Stimulated activated CD4-positive, alpha-beta T cell treated with anti-CD3 and anti-CD28 coated beads, Interleukin-4, amount 100 ng/mL, for 1 hour (primary cell): ENCODE data around the gene SLC25A22.
A peak's percentile ranks its signal among the peaks of the same experiment; 100 is the strongest.

Source experiments
- DNase-seq: peaks from one replicate; pipeline ENCODE4 v3.0.0-alpha.2; 2020

Gene SLC25A22

DNA sequence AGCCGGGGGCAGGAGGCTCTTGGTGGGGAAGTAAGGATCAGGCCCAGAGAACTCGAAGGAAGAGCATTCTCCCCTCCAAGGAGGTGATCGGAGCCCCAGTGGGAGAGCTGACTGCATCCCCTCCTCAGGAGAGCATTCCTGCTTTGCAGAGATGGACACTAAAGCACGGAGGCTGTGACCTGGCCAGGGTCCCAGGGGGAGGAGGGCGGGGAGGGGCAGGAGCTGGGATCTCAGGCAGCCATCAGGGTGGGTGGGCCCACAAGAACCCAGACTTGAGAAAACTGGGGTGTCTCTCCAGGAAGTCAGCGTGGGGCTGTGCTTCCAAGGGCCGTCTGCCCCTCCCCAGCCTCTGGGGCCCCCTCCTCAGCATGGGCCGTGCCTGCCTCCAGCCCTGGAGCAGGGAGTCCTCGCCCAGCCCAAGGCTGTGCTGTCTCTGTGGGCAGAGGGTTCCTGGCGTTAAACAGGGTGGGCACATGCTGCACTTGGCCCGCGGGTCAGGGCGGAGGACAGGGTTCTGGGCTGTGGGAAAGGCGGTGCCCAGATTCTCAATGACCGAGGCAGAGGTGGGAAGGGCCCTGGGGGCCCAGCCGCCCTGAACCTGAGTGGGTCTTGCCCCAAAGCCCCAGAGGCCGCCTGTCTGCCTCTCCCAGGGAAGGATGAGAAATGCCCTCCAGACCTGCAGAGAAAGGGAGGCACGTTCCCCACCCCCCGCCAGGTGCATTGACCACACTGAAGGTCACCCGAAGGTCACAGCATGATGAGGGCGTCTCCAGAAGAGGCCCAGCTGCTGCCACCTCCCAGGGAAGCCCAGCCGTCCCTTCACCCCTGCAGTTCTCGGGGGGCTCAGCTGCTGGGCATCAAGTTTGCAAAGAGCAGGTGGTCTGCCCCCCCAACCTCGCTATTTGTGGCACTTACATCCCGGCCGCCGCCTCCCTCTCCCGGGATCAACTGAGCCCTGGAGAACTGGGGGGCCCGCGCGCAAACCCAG, 8.8 kb downstream of the SLC25A22 start:
- no peak for DNase-seq

DNA sequence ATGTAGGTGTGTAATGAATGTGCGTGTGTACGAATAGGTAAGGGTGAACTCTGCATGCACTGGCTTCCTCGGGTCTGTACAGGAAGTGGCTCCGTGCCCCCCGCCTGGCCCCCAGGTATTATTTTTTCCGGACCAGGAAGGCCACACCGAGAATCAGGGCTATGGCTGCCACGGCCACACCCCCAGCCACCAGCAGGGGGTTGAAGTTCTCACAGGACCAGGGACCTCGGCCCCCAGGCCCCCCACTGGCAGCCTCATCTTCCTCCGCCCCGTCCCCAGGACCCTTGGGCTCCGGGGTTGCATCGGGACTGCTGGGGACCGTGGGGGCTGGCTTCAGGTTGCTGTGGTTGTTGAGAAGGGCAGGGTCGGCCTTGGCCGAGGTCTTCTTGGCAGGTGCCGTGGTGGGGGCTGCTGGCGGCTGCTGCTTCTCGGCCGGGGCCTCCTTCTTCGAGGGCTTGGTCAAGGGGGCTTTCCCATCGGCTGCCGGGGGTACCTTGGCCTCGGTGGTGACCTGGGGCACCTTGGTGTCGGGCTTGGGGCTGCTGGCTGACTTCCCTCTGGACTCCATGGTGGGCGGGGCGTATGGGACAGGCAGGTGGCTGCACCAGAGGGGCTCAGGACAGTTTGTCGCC, 10.0 kb downstream of the SLC25A22 start:
- no peak for DNase-seq

DNA sequence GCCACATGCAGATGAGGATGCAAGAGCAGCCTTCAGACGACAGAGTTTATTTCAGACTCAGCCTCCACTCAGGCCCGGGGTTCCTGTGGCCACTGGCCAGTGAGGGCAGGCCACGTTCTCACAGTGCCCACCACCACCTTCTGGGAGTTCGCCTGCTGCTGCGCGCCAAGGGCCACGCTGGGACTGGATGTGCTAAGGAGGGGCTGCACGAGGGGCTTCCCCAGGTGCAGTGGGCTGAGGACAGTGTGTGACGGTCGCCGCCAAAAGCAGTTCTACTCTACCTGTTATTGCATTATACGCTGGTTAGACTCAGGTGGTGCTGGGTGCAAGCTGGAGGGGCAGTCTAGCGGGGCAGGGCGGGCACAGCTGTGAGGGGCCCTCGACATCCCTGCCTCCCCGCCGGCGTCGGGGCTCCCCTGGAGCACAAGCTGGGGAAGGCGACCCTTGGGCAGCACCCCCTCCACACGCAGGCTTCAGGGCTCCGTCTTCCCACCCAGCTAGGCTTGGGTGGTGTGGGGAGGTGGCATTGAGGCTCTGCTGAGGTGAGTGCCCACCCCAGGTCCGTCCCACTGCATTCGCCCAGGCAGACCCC, 10.9 kb downstream of the SLC25A22 start:
- DNase-seq, result no peak

DNA sequence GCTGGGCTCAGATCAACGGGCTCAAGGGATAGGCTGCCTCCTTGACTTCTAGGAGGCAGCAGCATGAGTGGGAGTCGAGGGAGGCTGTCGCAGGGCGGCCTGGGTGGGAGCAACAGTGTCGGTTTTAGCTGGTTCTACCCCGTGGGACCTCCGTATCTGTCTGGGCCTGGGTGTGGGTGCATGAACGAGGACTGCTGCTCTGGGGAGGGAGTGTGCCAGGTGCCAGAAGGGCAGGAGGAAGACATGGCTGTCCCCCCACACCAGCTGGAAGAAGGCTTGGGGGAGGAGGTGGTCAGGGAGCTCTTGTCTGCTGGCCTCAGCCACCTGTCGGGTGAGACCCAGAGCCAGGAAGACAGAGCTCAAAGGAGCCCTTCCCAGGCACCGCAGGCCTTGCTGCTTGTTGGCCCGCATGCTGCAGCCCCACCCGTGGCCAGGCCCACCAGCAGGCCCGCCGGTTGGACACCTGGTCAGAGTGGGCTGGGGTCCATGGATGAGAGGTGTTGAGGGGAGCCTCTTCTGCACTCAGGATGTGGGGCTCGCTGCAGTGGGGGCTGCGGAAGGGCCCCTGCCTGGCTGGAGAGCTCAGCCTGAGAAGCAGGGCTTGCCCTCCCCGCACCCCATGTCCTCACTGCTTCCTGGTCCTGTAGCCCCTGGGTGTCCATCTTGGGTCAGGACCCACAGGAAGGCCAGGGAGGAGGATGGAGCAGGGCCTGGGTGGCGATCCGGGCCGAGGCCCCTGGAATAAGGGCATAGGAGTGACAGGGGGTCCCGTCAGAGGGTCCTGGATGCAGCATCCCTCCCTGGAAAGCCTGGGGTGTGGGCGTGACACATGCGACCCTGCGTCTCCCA, 11.6 kb downstream of the SLC25A22 start:
- no peak for DNase-seq

DNA sequence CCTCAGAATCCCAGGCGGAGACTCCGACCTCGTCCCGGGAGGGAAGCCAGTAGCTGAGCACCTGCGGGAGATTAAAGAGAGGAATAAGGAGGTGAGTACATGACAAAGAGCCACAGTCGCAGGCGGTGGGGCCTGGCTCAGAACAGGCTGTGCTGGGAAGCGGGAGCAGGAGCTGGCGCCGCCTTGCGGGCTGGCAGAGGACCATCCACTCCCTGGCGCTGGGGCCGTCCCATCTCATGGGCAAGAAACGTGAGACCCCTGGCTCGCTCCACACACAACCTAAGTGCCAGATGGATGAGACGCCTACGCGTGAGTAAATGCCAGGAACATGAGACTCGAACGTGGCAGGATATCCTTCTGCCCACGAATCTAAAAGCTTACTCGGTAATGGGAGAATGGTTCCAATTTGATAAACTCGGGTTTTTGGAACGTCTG, 14.5 kb downstream of the SLC25A22 start:
- DNase-seq, result no peak

DNA sequence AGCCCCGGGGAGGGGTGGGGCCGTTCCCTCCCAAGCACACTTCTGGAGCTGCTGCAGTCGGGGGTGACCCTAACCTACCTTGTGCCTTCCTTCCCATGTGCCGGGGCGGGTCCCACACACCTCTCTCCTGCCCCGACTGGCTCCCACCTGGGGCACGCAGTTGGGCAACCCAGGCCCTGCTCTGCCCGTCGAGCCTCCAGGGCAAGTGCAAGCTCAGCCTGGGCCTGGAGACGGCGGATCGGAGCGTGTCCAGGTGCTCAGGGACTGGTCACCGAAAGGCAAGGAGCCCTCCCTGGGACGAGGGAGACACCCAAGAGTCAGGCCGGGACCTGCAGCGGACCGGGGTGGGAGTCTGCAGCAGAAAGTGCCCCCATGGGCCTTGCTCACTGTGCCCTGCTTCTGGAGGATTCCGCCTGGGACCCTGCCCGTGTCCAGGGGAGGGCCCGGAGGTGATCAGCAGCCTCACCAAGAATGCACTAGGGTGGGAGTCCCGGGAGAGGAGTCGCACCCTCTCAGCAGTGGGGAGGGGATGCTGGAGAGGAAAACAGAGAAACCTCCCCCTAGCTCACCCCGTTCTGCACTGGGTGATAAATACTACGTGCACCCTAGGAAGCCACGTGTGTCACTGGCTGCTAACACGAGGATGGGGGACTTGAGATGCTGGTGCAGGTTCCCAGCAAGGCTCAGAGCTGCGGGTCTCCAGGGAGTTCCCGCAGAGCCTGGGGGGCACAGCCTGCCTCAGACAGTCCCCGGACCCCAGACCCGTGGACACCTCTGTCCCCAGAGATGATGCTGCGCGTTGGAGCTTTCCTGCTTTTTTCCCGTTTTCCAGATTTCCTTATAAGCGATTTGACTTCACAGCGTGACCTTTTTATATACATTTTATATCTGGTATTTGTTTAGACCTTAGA, 15.6 kb downstream of the SLC25A22 start:
- DNase-seq, result no peak

DNA sequence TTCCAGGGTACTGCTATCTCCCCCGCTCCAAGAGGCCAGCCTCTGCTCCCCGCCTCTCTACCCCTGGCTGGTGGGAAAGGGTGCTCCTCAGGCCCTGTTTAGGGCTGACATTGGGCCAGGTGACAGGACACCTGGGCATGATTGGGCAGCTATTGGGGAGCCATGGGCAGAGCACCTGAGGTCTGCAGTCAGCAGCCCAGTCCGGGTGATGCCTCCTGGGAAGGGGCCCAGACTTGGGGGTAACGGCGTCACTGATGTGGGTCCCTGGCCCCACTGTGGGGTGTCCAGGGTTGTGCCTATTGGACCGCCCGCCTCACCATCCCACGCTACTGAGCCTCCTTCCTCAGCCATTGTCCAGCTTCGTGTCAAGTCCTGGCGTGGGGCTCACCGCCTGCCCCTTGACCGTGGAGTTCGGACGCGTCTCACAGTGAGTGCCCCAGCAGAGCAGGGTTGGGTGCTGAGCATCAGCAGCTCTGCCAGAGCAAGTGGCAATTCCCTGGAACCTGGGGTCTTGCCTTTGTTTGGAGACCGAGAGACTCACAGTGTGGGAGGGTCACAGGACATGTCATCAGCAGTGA, 18.0 kb downstream of the SLC25A22 start:
- DNase-seq, result no peak

DNA sequence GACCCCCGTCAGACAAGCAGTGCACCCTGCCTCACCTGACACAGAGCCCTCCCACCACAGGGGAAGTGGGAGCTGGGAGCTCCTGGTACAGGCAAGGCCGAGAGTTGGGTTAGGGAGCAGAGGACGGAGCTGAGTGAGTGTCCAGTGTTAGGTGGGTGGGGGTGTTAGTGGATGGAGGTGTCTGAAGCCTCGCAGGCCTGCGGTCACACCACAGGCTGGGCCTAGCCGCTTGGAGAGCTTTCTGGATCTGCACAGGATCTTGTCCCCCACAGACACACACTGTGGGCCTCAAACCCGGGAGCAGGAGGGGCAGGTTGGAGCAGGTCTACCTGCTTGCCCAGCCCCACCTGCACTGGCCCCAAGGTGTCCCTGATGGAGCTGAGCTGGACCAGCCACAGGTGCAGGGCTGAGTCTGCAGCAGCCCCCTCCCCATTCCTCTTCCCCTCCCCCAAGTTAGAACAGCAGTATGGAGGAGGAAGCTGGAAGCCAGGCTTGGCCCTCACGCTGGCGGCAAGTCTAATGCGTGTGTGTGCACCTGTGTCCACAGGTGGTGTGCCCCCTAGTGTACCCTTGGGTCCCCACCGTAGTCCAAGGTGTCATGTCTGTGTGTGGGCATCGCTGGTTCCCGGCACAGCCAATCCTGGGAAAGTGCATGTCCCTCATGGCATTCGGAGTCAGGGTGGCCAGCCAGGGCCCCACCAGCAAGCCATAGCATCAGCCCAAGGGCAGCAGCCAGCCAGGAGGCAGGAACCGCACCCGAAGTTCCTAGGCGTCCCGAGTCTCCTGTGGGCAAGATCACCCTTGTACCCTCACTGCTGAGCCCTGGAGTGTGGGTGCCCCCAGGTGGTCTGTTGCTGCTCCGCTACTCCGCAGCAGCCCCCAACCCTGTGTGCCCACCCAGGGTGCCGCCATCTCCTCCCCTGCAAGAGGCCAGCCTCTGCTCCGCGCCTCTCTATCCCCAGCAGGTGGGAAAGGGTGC, 18.8 kb downstream of the SLC25A22 start:
- DNase-seq, result no peak

DNA sequence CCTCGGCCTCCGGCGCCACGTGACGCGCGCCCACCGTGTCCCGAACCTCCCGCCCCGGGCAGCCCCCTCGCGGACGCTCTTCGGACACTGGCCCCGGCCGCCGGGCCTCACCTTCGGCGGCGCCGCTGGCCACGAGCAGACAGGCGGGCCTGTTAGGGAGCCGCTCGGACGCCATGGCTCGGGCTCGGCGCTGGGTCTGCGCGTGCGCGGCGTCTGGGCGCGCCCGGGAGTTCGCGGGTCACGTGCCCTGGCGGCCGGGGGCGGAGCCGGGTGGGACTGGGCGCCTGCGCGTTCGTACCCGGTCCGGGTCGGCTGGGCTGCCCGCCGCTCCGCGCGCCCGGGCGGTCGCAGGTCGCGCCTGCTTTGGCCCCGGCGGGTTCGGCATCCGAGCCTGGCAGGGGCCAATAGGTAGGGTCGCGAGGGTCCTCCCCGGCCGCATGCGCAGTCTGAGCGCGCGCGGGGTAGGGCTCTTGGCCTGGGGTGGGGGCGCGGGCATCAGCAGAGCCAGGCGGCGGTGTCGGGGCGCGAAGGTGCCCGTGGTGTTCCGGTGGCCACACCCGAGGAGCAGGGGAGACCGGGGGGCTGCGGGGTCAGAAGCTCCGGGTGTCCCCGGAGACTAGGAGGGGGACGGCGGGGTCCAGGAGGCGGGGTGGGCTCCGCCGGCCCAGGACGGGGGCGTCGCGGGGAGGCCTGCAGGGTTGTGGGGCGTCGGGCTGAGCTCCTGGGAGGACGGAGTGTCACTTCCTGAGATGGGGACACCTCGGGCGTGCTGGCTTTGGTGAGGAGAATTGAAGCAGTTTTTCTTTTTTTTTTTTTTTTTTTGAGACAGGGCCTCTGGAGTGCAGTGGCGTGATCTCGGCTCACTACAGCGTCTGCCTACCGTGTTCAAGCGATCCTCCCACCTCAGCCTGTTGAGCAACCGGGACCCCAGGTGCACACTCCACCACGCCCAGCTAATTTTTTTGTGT, 20.5 kb downstream of the SLC25A22 start, which contains the start of gene GATD1:
GATD1 (minus strand) TSS at position 200 of the 968 bp plus-strand sequence; CDS start at position 175, 25 bp downstream.
- peak; percentile 97 for DNase-seq

DNA sequence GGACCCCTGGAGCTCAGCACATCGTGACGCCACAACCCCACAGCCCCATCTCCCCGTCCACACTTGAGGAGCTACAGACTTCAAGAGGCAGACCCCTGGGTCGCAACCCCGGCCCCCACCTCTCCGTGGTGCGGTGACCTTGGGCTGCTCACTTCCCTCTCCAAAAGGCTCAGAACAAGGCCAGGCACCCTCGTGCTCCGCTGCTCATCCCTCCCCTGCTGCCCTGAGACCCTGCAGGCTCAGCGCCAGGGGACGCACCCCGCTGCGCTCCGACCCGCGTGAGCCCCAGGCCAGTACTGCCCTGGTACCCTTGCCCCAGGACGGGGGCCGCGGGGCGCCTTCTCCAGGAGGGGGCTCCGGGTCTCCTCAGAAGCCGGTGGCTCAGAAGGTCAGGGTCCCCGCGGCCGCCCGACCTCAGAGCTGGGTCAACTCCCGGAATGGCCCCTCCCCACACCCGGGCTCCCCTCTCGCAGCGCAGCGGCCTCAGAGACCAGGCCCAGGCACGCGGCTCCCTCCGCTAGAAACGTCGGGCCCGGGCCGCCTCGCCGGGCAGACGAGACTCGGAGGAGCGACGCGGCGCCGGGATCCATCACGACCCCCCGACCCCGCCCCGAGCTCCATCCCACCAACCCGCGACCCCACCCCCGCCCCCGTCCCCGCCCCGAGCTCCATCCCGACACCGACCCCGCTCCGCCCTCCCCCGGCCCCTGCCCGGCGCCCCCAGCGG, 21.4 kb downstream of the SLC25A22 start:
- no peak for DNase-seq

DNA sequence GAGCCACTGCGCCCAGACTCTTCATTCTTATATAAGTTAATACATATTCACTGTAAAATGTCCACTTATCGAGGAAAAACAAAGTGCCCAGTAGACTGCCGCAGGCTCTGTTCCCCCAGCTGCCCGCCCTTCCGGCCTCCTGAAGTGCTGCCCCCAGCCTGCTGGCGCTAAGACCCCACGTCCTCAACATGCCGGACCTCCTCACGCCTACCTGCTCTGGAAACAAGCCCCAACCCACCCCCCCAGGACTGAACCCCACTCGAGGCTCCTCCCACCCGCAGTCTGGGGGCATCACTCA, 21.9 kb downstream of the SLC25A22 start:
- no peak for DNase-seq

DNA sequence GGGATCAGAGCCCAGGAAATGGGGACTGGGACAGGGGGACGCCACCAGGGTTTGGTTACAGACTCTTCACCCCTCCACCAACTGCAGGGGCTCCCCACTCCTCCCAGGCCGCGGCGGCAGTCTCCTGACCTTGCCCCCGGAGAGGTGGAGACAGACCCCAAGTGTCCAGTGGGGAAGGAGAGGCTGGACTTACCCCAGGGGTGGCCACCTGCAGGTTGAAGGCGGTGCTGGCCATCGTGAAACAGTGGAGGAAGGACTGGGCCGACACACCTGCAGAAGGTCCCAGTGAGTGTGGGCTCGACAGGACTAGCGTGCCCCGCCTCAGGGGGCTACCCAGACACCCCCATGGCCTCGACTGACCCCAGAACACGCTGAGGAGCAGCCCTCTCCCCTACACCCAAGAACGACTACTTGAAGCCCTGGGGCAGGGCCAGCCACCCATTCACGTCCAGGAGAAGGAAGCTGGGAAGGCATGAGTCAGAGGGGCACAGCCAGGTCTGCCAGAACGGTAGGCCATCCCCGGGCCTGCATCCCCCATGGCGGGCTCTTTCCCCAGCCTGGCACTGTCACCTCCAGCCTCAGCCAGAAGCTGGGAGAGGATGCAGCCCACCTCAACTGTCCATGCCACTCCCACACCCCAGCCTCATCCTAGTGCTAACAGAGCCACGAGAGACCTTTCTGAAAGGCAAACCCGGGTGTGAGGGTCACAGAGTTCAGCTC, 23.0 kb downstream of the SLC25A22 start:
- DNase-seq, result no peak

DNA sequence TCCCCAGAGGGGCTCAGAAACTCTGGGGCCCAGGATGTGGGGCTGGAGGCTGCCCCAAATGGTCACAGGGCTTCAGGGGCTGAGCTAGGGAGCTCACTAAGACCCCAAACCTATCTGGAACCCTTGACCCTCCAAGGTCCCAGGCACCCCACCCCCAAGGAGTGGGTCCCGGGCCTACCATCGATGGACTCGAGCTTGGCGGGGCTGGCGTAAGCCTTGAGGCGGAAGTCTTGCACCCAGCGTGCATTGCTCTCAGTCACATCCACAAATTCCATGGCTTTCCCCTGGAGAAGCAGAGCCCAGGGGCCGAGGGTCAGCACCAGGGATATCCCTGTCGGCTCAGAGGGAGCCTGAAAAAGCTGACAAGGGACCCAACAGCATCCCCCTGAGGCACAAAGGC, 24.3 kb downstream of the SLC25A22 start:
- DNase-seq, result no peak

DNA sequence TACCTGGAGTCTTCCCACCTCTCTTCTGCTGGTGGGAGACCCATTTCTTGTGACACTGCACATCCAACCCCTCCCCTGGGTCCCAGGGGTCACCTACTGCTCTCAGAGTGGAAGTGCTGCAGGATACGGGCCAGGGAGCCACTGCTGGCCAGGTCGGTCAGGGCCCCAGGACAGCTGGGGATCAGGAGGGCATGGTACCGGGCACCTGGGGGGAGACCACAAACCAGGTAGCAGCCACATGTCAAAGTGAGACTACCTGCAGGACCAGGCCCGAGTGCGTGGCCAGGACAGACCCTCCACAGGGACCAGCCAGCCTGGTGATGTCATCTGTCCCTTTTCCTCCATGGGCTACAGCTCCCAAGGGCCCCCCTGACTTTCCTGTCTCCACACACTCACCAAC, 24.7 kb downstream of the SLC25A22 start:
- DNase-seq, result no peak

DNA sequence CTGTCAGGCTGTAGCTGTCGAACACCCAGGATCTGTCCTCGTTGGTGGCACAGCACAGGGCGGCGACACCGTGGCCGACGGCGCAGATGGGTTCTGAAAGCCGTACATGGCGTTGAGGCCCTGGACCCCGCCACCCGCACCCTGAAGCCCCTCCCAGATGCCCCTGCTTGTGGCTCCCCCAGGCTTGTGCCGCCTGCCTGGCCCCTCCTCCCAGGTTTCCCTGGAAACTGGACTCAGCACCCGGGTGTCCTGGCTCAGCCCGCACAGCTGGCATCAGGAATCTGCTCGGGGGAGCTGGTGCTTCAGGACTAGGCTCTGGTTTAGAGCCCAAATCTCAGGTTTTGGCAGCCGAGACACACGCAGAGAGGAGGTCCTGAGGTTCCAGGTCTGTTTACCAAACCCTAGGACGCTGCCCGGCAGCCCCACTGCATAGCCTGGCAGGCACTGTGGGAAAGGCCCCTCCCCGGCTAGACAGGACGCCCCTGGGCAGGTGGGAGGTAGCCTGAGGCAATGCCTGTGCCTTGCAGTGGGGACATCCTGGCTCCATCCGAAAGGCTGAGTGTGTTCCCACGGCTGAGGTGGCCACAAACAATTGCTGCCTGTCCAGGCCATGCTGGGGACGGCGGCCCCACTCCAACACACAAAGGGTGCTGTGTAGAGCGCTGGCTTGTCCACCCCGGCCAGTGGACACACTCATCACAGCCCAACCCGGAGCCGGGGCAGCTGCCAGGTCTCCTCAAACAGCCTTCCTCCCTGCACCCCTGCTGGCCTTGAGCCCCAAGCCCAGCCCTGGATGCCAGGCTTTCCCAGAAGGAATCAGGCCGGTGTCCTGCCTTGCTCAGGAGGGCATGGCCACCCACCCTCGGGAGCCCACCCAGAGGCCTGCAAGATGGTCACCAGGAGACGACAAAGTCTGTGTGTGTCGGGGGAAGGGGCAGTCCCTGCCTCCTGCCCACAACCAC, 25.4 kb downstream of the SLC25A22 start:
- no peak for DNase-seq

DNA sequence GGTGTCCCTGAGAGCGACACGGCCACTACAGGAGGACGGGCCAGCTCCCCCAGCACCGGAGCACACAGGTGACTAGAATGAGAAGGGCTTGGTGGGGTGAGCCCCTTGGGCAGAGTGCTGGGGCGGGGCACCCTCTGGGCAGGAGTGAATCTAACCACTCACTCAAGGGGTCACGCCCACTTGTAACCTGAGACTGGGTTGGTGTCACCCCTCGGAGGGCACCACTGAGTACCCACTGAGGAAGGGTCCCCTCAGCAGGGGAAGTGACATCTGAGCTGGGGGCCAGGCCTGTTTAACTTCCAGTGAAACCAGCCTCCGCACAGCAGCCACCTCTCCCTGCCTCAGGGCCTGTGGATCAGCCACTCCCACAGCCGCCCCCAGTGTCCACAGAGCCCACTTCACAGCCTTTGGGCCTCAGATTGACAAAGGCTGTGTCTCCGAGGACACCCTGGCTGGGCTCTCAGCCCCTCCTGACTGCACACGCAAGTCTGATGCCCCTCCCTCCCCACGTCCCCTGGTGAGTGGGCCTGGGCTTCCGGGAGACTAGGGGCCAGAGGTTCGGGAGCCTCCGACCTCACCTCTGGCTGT, 26.4 kb downstream of the SLC25A22 start:
- no peak for DNase-seq
